A673 (cell line): Measurements from ENCODE around the gene TRDN.

Experiments
- EZH2 ChIP-seq: fragments of 200-600 bp; sonication (generic); IDR thresholded peaks from 2 replicates; pipeline ENCODE4 v1.6.1; 2017; ENCODE audit warnings: borderline replicate concordance, low read depth, mild to moderate bottlenecking, mixed read lengths, antibody characterized with exemption, low read length; ENCODE audit not compliant: poor library complexity, severe bottlenecking
- TF ChIP-seq, protein P1 (sequence below): fragments of 300-800, 200-600 bp; sonication (generic); conservative IDR thresholded peaks from 2 replicates; pipeline ENCODE4 v1.5.1; 2017; ENCODE audit warnings: low read depth, mild to moderate bottlenecking, antibody characterized with exemption, low read length, moderate library complexity, mixed read lengths

GRCh38 chr6:123321020-123321419 lies 315.7 kb downstream of the TRDN start:
- no peak for TF ChIP-seq EZH2
- TF ChIP-seq, protein P1, sequence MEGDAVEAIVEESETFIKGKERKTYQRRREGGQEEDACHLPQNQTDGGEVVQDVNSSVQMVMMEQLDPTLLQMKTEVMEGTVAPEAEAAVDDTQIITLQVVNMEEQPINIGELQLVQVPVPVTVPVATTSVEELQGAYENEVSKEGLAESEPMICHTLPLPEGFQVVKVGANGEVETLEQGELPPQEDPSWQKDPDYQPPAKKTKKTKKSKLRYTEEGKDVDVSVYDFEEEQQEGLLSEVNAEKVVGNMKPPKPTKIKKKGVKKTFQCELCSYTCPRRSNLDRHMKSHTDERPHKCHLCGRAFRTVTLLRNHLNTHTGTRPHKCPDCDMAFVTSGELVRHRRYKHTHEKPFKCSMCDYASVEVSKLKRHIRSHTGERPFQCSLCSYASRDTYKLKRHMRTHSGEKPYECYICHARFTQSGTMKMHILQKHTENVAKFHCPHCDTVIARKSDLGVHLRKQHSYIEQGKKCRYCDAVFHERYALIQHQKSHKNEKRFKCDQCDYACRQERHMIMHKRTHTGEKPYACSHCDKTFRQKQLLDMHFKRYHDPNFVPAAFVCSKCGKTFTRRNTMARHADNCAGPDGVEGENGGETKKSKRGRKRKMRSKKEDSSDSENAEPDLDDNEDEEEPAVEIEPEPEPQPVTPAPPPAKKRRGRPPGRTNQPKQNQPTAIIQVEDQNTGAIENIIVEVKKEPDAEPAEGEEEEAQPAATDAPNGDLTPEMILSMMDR = no peak
